ENCODE data around the gene HIF3A. TPM values are rescaled to one million over a fixed set of nuclear protein-coding genes. Genes with fewer than 3 reads are reported as not detected.

HIF3A gene
- total RNA-seq, 1 experiment from 2014 or later, result 0.98 TPM

- TF ChIP-seq REST (IDR thresholded peaks at IDR 0.05; ENCODE audit: low read depth), result no peak
- TF ChIP-seq EZH2 (IDR thresholded peaks at IDR 0.05), result no peak
- no peak for TF ChIP-seq ZFX (IDR thresholded peaks at IDR 0.05)
These were observed 27.7 kb upstream of the HIF3A start (continued) for GRCh38 chr19:46269101-46269500.

GRCh38 chr19:46270521-46271256 is 26.2 kb upstream of the HIF3A start:
- CTCF ChIA-PET, result interaction anchor here (1.4 to 12.3 kb wide), 2 partner anchors 10 to 191 kb away, joined by 4 to 305 read pairs; no protein-coding TSS in a partner anchor
- TF ChIP-seq ZFX (IDR thresholded peaks at IDR 0.05), result no peak
- TF ChIP-seq CEBPB (IDR thresholded peaks at IDR 0.05; ENCODE audit: low read depth), result no peak
- no peak for TF ChIP-seq EZH2 (IDR thresholded peaks at IDR 0.05)
- TF ChIP-seq TCF7L2 (IDR thresholded peaks at IDR 0.05; ENCODE audit: borderline replicate concordance, extremely low read depth, insufficient read depth, insufficient read length), result no peak
- TF ChIP-seq ZNF274 (IDR thresholded peaks at IDR 0.05; ENCODE audit: low read depth, low read length), result no peak
- no peak for TF ChIP-seq SIN3A (IDR thresholded peaks at IDR 0.05; ENCODE audit: low read depth)
- TF ChIP-seq CTCF (IDR thresholded peaks at IDR 0.05 in 2 of 3, conservative IDR thresholded peaks at IDR 0.05 in 1 of 3; ENCODE audit: borderline replicate concordance in 1 of 3, insufficient read depth in 1 of 3, low read depth in 2 of 3, low read length in 2 of 3), result no peak
- no peak for TF ChIP-seq FOSL1 (IDR thresholded peaks at IDR 0.05; ENCODE audit: low read depth)
- Histone ChIP-seq H3K4me1 (ENCODE audit: control insufficient read depth in 1 of 2, insufficient read depth in 2 of 2, low read length in 2 of 2) (peaks cover 0 to 9% of the 10 kb centered on the region in 2 experiments; a peak in 1 of 4 replicates), H3K79me2 (ENCODE audit: insufficient read depth, low read length) (no peaks in the 10 kb centered on the region), H3K36me3 (ENCODE audit: control insufficient read depth in 1 of 2, insufficient read depth in 2 of 2, low read length in 2 of 2) (no peaks in the 10 kb centered on the region), H3K9me2 (ENCODE audit: insufficient read depth) (no peaks in the 10 kb centered on the region), H3K9ac (ENCODE audit: low read length) (no peak overlapping the region), H2AFZ (ENCODE audit: low read depth, low read length, poor library complexity, severe bottlenecking) (no peak overlapping the region), H3K27ac (ENCODE audit: low read depth, low read length) (no peak overlapping the region), H3K4me2 (ENCODE audit: low read length) (no peak overlapping the region), H4K20me1 (ENCODE audit: insufficient read depth) (no peaks in the 10 kb centered on the region), H3K27me3 (ENCODE audit: insufficient read depth, low read length) (peaks cover 29% of the 10 kb centered on the region), H3K9me3 (ENCODE audit: control insufficient read depth in 1 of 2, insufficient read depth in 1 of 2, low read depth in 1 of 2, low read length in 2 of 2) (no peaks in the 10 kb centered on the region), H3K4me3 (replicated peaks in 1 of 2; ENCODE audit: low read depth in 1 of 2, low read length in 2 of 2) (no peak overlapping the region)
- POLR2A ChIA-PET, result no interaction called here
- intact Hi-C loops (cut with micrococcal nuclease), result no loop called here
- ATAC-seq (no peak), DNase-seq (ENCODE audit: low read depth, low spot score) (no peak)
- BruUV-seq (replicated peaks), result no TSS peak
- RAD21 ChIA-PET (ENCODE audit: low non-redundant PET in 1 of 2, low total read pairs in 2 of 2, uncharacterized antibody in 2 of 2, unreplicated experiment in 2 of 2), result no interaction called here

Data from HCT116 (cell line).